EH (cell line): ENCODE results near the gene FARS2.
A peak's percentile ranks its signal among the peaks of the same experiment; 100 is the strongest.

ENCODE experiments used
- DNase-seq: peaks from one replicate; pipeline ENCODE4 v3.0.0-alpha.2; 2015; ENCODE audit warnings: low read depth

The FARS2 gene

DNA sequence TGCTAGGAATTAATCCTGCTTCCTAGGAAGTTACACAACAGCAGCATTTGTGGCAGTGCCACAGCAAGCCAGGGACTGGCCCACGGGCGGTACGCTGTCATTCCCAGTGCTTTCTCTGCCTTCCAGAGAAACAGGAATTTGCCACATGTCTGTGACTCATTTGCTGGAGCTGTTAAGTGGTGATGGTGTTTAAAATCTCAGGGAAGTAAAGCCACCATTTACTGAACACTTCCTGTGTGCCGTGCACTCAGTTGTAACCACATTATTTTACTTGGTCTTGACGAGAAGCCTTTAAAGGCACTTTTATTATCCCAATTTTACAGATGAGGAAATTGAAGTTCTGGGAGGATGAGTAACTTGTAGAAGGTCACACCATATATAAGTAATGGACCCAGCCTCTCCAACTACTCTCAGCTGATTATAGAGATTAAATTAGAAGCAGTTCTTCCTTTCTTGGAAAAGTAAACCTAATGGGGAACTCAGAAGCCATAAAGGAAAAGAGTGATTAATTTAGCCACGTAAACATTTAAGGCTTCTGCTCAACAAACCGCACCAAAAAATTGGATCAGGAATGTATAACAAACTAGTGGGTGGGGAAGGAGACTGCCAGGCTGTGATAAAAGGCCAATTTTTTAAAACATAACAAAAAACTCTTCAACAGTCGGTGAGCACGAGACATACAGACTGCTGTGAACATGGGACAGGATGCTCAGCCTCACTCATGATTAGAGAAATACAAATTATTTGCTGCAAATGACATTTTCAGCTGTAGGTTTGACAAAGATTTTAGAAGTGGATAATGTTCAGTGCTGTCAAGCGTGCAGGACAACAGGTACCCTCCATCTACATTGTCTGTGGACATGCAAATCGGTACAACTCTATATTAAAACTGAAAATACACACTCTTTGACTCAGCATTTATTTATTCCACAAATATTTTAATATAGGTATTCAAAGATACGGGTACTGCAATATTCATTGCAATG lies 434.2 kb downstream of the FARS2 start:
- peak; percentile 99 for DNase-seq

DNA sequence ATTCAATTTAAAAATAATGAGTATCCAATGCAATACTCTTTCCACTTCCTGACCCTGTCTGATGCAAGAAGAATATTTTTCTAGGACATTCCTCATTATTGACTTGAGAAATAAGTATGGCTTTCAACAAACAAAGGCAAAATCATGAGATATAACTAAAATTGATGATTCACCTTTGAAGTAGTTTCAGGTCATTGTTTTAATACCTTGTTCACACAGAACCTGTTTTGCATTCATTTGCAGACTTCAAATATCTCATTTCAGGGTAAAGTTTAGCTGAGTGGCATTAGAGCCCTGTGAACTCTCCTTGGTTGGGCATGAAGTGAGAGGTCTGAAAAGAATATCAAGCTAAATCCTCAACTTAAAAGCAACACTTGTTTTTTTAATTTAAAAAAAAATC lies 436.2 kb downstream of the FARS2 start:
- peak; percentile 14 for DNase-seq

DNA sequence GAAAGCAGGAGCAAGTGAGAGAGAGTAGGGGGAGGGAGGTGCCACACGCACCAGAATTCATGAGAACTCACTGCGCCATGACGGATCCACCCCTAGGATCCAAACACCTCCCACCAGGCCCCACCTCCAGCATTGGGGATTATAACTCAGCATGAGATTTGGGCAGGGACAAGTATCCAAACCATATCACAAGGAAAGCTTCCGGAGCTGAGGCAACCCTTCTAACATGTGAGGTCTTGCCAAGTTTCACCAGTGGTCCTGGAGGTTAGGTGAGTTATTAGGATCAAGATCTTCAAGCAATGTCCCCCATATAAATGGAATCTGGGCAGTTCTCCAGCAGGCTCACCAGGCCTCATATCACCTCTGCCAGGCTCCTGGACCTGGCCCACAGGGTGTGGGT lies 437.0 kb downstream of the FARS2 start:
- no peak for DNase-seq

DNA sequence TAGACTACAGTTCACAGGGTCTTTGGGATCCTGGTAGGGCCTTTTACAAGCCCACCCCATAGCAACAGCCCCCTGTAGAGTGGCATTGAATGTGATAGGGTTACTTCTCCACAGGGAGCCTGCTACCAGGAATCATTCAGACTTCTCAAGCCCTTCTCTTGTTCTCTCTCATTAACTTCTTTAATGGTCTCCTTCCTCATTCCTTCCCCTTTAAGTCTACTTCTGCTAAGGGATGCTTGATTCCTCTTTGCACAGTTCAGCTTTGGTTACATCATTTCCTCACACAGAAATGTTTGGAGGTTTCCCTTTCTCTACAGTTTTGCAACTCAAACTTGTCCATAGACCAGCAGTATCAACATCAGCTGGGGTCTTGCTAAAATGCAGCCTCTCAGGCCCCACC lies 437.8 kb downstream of the FARS2 start:
- peak; percentile 59 for DNase-seq

DNA sequence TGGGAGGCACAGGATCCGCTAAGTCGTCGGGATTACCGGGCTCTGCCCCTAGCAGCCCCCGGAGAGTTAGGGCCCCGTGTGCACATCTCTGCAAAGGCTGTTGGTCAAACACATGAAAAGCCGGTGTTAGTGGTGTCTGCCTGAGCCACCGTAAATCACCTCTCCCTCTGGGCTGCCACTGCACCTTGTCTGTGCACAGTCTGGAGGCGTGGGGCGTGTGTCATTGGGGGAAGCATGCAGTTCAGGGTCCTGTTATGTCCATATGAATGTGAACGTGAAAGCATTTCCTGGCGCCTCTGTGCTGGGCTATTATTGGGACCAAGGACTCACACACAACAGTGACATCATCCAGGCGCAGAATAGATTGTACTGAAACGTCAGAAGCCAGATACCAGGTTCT lies 439.9 kb downstream of the FARS2 start:
- DNase-seq: no peak

DNA sequence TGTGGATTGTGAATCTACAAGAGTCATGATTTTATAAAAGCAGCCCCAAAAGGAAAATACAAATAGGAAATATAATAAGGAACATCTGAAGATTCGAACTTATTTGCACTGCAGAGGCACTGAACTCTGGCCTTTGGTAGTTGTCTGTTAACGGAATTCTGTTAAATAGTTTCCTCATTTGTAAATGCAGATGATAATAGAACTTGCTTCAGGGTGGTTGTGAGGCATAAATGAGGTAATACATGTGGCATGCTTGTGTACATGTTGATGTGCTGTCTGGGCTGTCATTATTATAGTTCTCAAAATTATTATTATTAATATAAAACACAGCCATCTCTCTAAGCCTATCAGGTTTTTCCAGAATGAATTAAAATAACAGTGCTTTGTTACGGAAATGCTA lies 443.4 kb downstream of the FARS2 start:
- peak; percentile 21 for DNase-seq

DNA sequence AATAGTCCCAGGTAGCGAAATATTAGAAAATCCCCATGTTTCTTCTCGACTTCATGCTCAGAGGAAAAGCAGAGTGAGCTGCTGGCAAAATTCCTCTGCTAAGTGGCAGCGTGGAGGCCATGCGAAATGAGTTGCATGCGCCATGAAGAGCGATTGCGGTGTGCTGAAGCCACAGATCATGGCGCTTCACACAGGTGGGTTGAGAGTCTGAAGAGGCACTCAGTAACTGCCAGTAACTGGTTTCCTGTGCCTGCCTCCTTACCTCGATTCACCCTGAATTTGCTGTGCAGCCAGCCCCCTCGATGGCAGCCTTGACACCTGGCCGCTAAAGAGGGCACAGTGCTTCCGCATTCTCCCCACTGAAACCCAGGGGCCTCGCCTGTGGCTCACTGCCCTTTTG lies 443.9 kb downstream of the FARS2 start:
- DNase-seq: no peak

DNA sequence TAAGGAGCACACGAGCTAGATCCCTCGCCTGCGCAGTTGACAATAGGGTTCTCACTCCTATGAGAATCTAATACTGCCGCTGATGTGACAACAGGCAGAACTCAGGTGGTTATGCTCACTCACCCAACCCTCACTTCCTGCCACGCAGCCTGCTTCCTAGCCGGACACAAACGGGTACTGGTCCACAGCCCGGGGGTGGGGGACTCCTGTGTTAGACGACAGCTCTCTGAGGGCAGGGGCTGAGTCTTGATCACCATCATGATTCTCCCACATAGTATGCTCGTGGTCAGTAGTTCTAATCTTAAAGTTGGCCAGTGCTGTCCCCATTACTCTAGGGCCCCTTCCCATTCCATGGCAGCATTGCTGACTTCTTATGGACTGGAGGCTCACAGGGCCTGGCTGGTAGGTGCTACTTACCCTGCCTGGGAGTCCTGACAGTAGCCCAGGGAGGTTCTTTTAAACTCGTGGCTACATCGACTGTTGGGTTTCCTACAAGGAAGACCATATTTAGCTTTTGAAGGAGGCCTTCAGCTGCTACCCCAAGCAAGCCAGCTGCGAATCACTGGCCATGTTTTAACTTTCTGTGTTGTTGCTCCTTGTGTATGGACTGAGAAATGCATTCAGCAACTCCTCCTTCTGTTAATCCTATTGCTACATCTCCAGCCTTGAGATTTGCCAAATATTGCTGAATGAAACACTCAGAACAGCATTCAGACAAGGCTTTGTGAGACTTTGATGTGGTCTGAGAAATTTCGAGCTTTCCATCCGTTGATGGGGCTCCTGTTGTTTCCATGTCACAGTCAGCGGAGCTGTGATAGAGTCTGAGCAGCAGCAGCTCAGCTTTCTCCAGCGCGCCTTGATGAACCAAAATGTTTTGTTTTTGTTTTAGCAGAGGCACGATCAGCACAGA lies 445.1 kb downstream of the FARS2 start:
- DNase-seq: no peak

DNA sequence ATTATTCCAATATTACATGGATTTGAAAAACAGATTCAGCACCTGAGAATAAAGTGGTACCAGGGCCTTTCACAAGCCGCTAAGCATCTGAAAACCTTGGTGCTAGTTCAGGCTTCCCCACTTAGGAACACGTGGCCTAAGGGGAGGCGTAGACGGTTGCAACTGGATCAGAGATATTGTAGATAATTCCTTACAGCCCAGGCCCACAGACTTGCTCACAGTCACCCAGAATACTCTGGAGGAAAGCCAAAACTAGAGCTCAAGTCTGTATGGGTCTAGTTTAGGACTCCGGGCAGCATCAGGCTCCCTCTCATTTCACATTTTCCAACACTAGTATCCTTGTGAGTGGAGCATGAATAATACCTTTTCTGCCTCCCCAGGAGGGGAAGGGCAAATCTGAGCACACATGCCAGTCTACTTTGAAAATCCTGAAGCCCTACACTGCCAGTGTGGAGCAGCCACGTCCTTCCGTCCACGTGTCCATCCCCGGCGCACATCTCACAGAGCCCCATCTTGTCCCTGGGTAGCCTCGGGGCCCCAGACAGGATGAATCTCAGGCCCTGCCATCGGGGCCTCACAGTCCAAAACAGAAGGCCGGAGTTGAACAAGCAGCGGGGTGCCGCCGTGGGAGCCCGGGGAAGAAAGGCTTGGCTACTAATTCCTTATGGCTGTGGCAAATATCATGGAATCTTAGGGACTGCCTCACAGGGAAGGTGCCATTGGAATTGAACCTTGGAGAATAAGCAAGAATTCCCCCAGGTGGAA lies 446.1 kb downstream of the FARS2 start:
- peak; percentile 4 for DNase-seq

DNA sequence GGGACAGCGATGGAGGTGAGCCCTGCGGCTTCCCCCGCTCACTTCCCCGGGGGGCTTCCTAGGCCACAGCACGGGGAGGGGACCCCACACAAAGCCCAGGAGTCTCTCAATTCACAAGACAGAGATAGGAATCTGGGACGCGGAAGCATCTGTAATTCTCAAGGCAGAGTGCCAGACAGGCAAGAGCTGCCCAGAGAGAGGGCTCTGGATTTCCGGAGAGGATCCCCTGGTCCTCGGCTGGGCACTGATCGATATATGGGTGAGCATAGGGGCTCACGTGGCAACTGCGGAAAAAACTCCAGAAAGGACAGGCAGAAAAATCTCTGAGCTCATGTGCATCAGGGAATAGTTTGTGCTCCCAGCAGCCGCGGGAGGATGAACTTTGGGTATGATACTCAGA lies 449.2 kb downstream of the FARS2 start:
- no peak for DNase-seq

DNA sequence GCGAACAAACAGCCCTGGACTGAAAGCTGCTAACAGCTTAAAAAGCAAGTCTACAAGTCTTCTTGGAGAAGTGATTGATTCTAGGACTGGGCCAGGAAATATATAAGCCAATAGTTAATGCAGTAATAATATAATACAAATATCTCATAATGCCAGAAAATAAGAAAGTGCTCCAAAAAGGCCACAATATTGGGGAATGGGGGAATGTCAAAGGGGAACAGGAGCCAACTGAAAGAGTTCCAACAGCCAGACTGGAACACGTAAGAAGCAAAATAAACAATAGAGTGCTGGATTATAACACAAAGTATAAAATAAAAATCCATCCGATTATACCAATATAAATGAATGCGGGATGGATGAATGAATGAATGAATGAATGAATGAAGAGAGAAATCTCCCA lies 449.6 kb downstream of the FARS2 start:
- no peak for DNase-seq

DNA sequence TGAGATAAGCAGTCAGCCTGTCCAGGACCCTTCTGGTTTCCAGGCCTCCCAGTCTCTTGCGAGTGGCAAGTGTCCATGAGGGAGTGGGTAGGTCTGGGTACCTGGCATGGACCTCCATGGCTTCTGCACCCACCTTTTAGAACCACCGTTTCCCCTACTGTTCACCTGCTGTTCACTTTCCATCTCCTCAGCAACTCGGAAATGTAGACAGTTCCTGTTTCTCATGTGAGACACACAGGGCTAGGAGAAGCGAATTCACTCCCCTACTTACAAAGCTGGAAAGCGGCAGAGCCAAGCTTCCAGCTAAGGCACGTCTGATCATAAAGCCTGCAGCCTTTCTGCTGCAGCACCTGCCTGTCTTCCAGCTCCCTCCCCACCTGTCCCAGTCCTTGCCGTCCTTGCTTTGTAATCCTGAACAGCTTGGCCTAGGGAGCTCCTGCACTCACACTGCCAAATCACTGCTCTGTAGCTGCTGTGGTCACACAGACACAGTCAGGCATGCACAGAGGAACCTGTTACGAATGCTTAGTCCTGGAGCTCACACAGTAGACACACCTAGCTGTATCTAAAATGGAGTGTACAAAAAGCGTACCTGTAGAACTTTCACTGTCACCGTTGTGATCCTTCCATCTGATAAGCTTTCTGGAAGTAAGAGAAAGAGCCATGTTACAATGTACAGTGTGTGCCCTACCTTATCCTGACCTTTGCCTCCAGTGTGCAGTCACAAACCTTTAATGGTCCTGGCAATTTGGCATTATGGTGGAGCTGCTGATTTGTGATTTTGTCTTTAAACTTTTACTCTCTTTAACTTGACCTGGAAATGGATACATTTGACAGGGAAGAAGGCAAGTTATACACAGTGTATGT lies 451.3 kb downstream of the FARS2 start:
- DNase-seq: no peak

DNA sequence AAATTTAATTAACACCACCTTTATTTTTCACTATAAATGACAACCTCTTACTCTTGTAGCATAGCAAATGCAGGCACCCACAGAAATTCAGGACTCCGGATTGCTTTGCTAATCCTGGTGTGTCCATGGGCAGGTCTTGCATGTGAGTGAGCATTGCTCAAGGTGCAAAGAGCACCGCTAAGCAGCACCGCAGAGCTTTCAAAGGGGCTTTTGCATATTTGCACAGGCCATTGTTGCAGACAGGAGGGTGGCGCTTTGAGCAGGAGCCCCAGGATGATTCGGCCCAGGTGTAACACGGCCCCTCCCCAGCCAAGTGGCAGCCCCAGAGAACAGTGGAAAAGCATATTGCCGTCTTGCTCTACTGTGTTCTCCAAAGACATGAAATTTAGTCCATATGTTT lies 452.2 kb downstream of the FARS2 start:
- DNase-seq: no peak

DNA sequence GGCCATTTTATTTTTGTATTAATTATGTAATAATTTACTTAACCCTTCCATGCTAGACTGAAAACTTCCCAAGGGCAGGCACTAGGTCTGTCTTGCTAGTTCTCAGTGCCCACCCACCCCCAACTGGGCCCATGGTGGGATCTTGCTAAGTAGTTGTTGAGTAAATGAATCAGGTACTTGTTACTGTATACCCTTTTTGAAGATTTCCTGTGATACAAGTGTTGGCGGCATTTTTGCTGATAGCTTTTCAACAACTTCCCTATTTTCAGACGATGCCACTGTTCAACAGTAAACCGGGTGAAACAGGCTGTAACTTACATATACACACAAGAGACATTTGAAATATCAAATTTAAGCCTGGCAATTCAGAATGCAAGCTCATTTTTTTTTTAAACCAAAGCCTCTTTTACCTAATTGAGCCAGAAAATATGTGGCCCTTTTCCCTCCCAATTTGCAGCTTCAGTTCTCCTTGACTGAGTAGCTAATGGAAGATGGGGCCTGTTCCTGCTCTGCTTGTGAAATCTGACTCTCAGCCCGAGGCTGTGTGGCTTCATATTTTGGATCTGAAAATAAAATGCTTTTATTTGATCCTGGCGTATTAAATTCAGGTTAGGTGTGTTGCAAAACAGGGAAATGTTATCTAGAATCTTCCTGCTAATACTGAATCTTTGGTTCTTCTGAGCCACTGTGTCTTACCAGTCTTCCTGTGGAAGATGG lies 457.1 kb downstream of the FARS2 start:
- DNase-seq: no peak

DNA sequence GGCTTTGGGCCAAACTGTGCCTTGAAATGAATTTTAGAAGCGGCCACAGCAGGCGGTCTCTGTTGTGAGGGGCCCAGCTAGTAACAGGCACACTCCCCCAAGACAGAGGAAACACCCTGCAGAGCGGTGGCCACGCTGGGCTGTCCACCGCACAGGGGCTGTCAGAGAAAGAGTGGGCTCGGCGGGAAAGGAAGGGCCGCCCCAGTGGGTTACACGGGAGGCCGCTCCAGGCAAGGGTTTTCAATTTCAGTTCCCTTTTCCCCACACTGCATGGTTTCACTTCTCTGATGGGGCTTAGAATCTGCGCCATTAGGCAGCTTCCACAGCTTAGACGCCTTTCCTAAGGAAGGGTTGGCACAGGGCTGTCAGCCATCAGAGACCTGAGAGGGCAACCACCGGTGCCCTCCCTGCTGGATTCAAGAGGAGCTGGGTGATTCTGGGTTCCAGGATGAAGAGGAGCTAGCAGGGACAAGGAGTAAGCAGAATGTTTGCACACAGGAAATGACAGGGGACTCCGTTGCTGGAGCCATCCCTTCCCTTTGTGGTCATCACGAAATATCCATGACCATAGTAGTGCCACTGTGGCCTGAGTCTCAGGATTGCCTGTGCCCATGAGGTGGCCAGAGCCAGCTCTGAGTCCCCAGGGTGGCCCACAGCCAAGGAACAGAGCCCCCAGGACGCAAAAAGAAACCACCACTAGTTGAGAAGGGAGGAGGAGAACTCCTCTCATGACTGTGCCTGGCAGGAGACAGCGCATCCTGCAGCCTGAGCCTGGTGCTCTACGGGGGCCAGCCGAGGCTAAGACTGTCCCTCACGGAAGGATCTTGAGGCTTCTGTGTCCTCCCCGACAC lies 462.8 kb downstream of the FARS2 start:
- no peak for DNase-seq

DNA sequence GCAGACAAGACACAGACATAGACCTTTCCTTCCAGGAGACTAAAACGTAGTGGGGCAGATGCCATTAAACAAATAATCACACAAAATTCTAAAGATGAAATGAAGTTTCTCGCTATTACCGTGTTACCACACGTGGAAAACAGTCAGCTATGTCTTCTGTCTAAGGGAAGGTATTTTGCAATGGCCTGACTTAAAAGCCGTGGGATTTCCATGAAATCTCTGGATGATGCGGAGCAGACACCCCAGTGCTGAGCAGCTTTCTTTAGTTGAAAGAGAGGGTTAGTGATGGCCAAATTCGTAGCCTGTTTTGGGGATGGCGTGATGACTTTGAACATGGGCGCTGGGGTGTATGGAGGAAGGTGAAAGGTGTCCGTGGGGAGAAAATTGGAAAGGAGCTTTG lies 463.6 kb downstream of the FARS2 start:
- DNase-seq: no peak

DNA sequence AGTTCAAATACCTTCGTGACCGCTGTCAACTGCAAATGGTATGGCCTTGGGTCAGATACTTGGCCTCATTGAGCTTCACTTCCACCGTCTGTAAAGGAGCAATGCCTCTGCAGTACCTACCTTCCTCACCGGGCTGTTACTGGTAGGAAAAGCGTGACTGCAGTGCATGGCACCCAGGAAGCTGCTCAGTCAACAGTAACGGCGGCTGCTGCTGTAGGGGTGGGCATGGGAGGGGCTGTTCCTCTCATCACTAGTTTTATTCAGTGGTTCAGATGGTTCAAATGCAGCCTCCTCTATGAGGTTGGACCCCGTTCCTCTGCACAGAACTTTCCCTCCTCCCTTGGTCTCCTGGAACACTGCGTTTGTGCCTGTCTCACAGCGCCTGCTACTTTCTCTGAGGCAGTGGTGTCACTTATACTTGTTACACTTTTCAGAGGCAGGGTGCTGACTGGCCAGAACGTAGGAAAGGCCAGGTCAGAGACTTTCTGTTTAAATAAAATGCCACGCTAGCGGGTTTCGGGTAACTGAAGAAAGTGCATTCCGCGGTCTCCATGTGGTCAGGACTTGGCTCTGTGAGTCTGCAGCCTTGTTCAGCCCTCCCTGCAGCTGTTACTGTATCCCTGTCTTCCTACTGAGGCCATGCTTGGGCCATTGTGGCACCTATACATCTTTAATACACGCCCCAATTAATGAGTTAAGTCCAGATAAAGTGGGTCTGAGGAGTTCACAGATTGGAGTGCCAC lies 465.8 kb downstream of the FARS2 start:
- DNase-seq: no peak

DNA sequence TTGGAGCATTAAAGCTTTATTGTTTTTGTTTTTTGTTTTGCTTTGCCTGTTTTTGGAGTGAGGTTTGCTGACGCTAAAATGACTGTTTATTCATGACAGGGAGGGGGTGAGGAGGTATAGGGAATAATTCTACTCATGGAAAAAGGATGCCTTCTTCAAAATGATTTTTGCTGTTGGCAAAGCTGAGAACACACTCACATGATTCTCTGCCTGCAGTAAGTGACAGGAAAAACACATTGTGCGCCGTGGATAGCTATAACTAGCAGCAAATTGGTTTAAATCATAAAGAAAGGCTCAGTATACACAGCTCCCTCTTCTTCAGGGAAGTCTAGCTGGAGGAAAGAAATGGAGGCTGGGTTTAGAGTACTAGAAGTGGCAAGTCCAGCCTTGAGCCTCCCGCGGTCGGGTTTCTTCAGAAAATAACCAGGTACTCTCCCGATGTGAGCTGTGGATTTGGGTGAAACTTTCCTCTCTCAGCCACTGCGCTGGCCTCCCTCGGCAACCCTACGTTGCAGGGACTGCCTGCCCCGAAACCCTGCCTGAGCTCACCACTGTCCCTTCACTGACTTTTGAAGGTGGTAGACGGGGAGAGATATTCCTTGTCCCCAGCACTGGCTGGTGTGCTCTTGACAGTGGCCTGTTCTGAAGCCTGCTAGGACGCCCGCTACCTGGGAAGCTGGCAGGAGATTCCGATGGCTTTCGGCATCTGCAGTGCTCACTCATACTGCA lies 467.2 kb downstream of the FARS2 start:
- DNase-seq: no peak
